Medulla oblongata (tissue), 1 donor: Measurements from ENCODE around the gene LEPR.

Experiments
- DNase-seq: peaks from one replicate; pipeline ENCODE4 v3.0.0-alpha.2; 2015; ENCODE audit errors: extremely low spot score

The LEPR gene

DNA sequence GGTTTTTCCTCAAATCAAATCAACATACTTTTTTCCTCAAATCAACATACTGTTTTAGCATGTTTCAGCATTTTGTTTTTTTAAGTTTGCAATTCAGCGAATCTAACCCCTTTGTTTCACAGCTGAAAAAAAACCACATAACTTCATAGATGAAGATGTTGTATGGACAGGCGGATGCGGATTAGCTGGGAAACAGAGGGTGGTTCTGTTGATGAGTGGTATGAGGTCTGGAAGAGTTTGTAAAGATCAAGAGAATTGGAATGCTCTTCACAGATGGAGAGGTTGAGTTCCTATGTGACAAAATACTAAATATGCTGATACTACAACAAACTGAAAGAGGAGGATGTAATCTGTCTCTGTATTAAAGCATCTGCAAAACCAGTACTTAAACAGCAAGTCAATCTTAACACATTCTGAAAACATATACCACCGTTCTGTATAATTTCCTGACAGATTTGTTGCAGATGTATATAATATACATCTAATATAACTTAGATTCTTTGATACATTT lies 10.6 kb upstream of the LEPR start:
- no peak for DNase-seq

DNA sequence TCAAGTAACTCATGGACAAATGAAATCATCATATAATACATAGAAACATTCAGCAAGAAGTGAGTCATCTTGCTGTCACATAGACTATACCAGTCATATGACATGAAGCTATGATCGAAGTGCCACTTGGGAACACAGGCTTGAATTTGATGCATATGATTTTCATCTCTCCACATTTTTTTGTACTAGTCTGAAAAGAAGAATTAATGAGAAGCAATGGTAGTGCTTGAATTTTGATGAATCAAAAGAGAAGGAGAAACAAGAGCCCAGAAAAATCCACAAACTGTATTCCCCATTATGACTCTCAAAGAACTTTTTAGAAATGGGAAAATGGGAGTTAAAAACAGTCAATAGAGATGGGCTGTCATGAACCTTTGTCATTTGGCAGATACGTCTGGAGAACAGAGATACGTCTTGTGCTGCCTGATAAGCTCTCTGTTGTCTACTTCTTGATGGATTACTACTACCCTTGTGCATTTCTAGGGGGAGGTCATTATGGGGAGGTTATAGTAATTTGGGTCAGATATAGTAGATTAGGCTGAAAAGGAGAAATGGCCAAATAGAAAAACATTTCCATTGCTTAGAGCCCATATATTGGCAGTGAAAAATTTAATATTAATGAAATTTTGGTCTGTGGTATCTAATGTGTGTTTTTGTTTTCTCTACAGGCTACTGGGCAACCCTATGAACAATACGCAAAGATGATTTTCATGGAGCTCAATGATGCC lies 8.0 kb upstream of the LEPR start:
- no peak for DNase-seq

DNA sequence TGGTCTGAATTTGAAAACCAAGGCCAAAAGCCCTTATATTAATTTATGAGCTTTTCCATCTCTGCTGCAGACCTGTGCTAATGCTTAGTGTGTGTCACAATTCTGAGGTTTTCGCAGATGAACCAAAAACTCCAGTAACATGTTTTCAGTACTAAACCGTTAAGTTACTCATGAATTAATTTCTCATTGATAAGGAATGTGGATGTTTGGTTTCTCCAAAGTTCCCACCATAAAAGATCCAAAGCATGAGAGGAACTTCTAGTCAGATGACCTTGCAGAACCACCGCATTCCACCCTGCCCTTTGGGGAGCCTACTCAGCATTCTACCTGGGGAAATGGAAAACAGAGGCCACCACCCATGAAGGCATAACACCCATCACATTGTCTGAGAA lies 7.5 kb upstream of the LEPR start:
- DNase-seq: no peak

DNA sequence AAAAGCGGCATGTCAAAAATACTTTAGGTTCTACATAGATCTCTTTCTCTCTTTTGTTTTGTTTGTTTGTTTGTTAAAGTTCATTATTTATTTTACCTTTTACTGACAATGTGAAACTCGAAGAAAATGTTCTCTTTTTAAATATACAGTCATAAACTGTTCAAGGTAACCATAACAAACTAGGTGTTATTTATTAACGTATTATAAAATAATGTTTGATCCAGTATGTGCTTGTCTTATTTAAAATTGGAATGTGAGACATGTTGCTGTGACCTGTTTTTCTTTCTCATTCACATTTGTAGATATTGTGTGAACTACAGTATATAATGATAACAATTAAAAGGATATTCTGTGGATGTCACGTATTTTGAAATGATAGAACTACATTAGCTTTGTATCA lies 5.9 kb upstream of the LEPR start:
- no peak for DNase-seq

DNA sequence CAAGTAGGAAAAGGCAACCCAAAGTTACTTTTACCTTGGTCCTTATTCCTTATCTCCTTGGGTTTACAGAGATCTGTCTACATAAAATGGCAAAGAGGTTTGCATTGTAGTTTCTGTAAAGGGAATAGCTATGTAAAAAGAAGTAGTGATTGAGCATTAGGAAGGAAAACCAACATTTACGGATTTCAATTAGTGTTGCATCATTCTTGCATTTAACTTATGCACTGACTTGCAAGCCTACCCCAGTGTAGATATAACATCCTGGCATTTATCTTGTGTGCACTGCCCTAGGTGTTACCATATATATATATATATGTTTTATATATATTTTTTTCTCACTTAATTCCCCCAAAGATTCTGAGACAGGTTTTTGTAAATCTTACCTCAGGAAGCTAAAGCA lies 3.7 kb upstream of the LEPR start:
- DNase-seq: no peak

DNA sequence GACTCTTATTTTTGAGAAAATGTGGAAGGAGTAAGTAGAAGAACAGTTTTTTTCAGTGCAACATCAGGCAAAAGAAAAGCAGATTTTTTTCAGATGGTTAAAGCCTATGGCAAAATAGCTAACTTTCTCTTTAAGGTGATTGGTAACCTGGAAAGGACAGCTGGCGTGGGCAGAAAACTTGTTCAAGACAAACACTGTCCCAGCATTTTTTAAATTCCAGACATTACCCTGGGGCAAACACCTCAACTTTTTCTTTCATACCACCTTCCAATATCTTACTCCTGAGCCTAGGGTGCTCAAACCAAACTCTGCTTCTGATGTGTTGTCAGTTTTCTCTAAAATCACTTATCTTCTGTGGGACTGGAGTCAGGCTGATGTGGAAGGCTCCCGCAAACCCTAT lies 2.7 kb upstream of the LEPR start:
- DNase-seq: no peak

DNA sequence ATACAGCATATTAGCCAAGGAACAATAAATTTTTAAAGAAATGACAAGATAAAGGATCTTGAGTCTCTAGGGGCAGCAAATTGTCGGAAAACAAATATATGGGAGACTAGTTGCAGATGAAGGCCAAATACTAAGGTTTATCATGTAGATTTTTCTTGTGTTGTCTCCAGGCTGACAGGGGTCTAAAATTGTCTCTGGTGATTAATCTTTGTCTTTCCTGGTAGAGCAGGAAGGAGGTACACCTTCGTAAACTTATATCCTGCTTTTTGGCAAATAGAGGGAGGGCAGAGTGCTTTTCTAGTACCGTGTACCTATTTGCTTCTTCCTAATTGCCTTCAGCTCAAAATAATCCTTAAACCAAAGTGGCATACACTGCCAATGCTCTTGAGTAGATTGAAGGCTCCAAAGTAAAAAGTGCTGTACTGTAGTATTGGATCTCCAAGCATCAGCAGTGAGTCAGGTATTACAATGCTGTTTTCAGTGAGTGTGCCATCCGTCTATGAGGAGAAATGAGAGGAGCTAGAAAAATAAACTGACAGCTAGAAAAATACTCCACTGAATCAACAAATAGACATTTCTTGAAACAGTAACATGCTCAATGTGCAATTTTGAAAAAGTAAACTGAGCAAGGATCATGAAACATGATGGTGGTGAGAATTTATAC lies 1.8 kb upstream of the LEPR start:
- DNase-seq: no peak

DNA sequence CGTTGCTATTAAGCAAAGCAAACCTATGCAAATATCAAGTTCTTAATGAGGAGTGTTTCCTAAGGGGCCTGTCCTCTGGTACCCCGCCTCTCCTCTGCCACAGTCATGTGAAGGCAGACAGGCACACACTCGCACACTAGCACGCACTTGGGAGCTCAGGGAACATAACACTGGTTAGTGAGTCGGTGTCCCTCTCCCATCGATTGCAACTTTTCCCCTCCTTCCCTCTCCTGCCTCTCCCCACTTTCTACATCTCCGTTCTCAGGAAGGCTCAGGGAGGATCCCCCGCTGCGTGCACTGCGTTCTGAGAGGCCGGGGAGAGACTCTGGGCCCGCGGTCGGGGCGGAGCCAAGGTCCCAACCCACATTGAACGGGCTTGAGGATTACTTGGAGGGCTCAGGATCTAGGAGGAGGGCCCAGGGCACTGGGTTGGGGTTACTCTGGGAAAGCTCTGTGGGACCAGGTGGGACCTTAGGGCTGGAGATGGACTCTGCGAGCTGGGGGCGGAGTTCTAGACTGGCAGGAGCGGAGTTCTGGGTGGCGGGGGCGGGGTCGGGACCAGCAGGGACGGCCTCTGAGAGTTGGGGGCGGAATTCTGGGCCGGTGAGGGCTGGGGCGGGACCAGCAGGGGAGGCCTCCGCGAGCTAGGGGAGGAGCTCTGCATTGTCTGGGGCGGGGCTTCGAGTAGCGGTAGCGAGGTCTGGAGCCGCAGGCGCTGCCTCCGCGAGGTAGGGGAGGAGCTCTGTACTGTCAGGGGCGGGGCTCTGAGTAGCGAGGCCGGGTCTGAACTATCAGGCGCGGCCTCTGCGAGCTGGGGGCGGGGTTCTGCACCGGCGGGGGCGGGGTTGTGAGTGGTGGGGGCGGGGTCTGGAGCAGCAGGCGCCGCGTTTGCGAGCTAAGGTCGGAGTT lies 533 bp upstream of the LEPR start:
- DNase-seq: peak; percentile 97

DNA sequence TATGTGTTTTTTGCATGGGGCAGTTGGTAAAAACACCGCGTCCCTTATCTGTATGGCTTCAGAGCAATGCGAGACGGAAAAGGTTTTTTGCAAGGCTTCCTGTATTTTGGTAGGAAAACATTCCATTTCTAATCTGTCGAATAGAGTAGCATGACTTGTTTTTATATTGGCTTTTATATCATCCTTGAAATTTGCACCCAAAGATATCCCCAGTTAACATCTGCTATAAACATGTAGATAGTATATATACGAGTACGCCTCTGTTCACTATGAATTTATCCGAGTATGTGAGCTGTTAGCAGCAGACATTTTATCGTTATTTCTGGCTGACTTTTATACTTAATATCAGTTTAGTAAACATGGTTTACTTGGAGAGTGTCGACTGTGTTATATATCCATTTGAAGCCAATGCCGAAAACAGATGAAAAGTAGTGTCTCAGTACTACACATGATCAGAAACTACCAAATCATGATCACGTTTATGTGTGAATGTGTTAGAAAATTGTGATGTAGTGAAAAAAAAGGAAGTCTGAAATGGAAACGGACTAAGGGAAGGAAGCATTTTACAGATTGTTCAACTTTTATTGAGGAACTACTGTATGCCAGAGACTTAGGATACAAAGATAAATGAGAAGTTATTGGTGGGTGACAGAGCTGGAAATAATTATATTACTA lies 1.0 kb downstream of the LEPR start:
- DNase-seq: peak; percentile 57

DNA sequence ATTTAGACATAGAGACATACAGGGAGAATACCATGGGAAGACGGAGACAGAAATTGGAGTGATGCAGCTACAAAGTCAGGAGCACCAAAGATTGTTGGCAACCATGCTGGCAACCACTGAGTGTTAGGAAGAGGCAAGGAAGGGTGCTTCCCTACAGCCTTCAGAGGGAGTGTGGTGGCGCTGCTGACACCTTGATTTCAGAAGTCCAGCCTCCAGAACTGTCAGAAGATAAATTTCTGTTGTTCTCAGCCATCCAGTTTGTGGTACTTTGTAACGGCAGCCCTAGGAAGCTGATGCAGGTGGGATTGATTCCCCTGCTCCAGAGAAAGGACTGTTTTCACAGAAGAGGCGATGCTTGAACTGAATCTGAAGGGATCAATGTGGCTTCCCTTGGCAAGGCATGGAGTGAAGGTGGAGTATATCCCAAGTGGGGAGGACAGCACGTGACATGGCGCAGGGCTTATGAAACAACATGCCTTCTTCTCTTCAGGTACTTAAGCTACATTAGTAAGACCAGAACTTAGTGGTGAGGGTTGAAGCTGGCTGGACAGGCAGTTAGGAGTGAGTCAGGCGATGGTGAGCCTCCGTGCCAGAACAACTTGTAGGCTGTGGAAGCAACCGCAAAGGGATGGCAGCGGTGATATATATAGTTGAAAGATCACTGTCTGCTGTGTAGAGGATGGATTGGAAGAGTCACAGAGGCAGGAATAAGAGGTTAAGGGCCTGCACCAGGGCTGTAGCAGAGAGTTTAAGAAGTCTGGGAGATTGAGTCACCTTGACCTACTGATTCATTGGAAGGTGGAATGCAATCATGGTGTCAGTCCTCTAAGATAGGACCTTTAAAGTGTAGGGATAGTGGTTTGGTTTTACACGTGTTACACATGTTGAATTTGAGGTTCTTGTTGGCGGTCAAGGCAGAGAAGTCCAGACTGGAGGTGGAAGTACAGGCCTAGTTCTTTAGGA lies 2.1 kb downstream of the LEPR start:
- DNase-seq: no peak

DNA sequence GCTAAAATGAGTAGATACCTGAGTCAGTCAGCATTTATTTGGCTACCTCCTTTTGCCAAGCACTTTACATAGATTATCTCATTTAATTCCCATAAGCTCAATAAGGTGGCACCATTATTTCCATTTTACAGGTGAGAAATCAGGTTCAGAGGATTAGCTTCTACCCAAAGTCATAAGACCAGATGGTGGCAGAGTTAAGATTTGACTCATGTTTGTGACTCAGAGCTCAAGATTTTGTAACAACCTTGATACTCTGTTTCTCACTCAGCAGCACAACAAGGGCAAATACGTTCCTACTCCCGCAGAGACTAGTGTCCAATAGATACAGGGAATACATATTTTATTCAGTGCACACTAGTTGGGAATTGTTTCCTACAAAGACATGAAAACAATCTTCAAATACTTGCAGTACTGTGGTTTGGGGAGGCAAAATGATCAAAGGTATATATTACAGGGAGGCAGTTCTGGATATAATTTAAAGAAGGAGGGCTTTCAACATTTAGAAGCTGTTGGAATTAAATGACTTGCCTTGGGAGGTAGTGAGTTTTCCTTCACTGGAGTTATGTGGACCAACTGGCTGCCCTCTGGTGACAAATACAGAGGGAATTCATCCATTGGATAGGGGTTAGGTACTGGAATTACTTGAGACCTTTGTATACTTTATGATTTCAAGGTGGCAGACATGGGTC lies 3.6 kb downstream of the LEPR start:
- DNase-seq: no peak

DNA sequence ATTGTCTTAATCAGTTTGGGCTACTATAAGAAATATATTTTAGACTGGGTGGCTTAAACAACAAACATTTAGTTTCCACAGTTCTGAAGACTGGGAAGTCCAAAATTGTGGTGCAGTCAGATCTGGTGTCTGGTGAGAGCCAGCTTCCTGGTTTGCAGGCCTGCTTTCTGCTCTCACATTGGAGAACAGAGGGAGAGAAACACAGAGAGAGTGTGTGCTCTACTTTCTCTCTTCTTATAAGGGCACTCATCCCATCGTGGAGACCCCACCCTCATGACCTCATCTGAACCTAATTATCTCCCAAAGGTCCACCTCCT lies 4.1 kb downstream of the LEPR start:
- DNase-seq: no peak

DNA sequence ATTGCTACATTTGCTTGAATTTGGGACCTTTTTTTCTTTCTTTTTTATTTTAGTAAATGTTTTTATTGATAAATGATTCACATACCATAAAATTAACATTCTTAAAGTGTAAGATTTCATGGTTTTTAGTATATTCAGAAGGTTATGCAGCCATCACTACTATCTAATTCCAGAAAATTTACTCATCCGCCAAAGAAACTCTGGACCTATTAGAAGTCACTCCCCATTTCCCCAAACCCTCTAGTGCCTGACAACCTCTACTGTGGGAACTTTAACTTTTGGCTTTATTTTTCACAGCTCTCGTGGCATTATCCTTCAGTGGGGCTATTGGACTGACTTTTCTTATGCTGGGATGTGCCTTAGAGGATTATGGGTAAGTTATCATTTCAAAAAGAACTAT lies 4.5 kb downstream of the LEPR start:
- DNase-seq: no peak

DNA sequence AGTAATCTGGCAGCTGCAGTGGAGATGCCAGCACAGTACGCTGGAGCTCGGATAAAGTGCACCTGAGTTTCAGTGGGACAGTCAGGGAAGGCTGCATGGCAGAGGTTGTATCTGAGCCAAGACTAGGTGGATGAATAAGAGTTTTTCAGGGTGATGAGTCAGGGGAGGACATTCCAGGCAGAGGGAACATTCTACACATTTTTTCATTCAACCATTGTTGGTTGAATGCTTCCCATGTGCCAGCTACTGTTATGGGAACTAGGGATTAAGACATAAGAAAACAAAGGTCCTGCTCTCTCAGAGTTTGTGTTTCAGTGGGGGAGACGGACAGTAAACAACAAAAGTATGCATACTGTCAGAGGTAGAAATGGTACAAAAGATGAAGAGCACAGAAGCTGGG lies 5.2 kb downstream of the LEPR start:
- no peak for DNase-seq

DNA sequence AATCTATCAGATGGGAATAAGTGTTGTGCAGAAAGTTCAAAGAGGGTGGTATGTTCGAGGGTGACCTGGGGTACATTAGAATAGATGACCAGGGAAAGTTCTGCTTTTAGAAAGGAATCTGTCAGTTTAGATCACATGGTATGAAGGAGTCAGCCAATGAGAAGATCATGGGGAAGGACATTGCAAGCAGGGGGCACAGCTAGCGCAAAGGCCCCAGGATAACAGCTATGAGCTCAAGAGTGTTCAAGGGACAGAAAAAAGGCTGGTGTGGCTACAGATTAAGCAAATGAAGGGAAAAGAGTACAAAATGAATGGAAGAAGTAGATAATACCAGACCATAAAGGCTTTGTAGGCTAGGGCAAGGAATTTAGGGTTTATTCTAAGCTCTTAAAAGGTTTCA lies 8.6 kb downstream of the LEPR start:
- DNase-seq: no peak

DNA sequence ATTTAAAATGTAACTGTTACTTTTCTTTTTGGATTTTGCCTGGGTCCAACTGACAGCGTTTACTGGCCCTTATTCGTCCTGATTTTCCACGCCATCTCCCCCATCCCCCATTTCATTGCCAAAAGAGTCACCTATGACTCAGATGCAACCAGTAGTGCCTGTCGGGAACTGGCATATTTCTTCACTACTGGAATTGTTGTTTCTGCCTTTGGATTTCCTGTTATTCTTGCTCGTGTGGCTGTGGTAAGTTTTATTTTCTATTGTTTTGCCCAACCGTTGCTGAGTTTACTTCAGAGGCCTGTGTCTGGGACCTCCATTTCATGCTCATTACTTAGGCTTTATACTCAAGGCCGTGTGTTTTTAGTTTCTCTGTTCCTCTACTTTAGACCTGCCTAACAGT lies 9.3 kb downstream of the LEPR start:
- DNase-seq: no peak

DNA sequence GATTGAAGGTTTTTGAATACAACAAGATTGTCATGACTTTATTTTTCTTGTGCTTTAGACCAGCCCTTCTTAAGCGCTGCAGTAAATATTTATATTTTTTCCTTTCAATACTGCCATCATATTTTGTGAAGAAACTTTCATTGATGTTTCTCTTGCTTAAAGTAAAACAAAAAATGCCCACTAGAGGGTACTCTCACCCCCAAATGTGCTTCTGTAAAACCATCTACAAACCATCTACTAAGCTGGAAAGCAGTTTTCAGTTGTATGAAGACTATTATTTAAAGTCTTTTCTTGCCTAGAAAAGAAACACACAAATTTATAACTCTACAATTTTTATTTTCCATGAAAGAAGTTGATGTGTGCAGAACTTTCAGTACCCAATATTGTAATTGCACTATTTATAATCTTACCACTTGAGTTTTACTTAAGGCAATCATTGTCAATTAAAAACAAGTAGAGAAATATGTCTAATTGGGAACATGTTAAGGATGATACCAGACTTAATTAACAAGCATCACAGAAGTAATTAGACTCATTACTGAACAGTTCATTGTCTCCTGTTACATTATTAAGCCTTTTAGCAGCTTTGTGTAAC lies 10.7 kb downstream of the LEPR start:
- DNase-seq: peak; percentile 69

DNA sequence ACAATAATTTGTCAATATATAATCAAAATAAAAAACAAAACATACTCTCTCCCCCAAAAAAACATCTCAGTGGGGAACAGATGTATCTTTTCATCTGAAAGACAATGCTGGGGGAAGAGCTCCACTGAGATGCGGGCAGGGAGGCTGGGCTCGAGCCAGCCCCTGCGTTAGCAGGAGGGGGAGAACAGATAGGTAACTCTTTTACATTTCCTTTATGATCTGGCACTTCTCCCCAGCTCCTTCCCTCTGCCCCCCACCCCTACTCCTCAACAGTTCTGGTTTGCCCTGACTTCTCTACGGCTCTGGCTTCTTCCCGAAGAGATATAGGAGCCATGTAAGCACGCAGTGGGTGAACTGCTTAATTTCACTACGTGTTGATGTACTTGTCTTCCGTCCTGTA lies 12.4 kb downstream of the LEPR start:
- no peak for DNase-seq

DNA sequence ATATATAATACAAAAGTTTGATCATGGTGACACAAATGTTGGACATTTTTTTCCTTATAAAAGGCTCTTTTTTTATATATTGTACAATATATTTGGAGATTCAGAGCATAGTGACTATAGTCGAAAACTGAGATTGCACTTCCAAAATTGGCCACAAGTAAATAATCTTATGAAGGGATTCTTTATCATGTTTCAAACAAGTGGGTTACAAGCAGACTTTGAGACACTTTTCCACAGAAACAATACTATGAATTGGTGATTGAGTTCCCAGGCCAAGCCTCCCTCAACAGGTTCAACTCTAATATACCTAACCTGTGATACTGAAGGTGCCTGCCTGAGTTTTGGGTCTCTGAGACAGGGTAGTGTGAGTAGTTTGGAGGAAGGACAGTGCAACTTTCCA lies 13.8 kb downstream of the LEPR start:
- no peak for DNase-seq

DNA sequence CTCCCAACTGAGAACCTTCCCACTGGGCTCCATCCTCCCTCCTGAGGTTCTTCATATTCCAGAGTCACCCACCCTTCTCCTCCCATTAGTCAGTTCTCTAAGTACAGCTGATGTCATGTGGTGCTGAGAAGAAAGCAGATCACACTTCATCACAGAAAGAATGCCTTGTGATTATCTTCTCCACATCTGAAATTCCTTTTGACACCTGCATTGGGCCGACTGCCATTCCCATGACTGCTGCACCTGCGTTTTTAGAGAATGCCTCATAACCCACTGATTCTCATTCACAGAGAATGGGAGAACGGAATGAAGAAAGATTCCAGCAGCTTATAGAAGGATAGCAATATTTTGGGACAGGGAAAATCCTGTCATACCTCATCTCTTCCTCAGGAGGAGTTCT lies 14.3 kb downstream of the LEPR start:
- DNase-seq: no peak
